OCI-LY7 (cell line): ENCODE results near the gene RAD21L1.
"Not testable (repeated sequence)": the region's sequence is repeated elsewhere in the genome, so short reads cannot be mapped to it uniquely, and the experiment has no call there.

Experiments used
- EZH2phosphoT487 ChIP-seq: fragments of 200-600 bp; sonication (generic); IDR thresholded peaks from 2 replicates; pipeline ENCODE4 v1.6.1; 2018; ENCODE audit warnings: low read depth, borderline replicate concordance, mild to moderate bottlenecking, mixed run types, antibody characterized with exemption, low read length, moderate library complexity, mixed read lengths
- TF ChIP-seq, protein P1 (sequence below): fragments of 200-600 bp; sonication (generic); conservative IDR thresholded peaks from 2 replicates; pipeline ENCODE4 v1.5.1; 2014; ENCODE audit warnings: mild to moderate bottlenecking, antibody characterized with exemption, low read length, moderate library complexity, mixed read lengths

GRCh38 chr20:1222750-1223149, 3.1 kb upstream of the RAD21L1 start:
- TF ChIP-seq, protein P1, sequence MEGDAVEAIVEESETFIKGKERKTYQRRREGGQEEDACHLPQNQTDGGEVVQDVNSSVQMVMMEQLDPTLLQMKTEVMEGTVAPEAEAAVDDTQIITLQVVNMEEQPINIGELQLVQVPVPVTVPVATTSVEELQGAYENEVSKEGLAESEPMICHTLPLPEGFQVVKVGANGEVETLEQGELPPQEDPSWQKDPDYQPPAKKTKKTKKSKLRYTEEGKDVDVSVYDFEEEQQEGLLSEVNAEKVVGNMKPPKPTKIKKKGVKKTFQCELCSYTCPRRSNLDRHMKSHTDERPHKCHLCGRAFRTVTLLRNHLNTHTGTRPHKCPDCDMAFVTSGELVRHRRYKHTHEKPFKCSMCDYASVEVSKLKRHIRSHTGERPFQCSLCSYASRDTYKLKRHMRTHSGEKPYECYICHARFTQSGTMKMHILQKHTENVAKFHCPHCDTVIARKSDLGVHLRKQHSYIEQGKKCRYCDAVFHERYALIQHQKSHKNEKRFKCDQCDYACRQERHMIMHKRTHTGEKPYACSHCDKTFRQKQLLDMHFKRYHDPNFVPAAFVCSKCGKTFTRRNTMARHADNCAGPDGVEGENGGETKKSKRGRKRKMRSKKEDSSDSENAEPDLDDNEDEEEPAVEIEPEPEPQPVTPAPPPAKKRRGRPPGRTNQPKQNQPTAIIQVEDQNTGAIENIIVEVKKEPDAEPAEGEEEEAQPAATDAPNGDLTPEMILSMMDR = not testable (repeated sequence)
- TF ChIP-seq EZH2phosphoT487 = not testable (repeated sequence)
